ENCODE results near the gene TNS1. TPM values are rescaled to one million over a fixed set of nuclear protein-coding genes. Genes with fewer than 3 reads are reported as not detected.

TNS1 gene
- polyA plus RNA-seq, 3 donors = 0.26 to 1.6 (median 1.5) TPM

DNA sequence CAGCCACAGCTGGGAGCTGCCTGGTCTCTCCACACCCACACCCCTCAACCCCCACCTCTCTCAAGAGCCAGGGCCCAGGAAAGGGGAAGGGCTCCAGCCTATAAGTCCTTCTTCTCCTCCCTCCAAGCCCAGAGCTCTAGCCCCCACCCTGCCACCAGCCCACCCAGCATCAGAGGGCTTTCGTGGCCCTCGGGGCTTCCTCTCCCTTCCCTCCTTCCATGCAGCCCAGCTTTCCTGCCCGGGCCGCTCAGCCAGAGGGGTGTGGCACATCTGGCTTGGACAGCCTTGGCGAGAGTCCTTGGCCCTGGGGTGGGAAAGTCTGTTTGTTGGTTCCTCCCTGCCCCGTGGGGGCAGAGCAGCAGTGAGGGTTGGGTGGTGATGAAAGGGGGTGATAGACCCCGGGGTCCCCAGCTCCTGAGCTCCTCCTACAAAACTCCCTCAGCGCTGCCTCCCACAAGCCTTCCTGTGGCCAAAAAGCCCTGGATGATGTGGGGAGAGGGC, 7.0 kb downstream of the TNS1 start:
- H3K4me1 Mint-ChIP-seq = peaks cover 34% of the 10 kb centered on the region
- intact Hi-C loops (cut with micrococcal nuclease) = no loop called here
- Histone ChIP-seq H3K36me3 (replicated peaks in 1 of 2; ENCODE audit: control insufficient read depth in 1 of 2, insufficient read depth in 2 of 2, low read length in 2 of 2) (no peaks in the 10 kb centered on the region), H4K20me1 (ENCODE audit: insufficient read depth, low read length) (no peaks in the 10 kb centered on the region), H3K4me1 (ENCODE audit: control insufficient read depth in 1 of 2, insufficient read depth in 2 of 2, low read length in 2 of 2) (peaks cover 25 to 40% of the 10 kb centered on the region in 2 donors), H3K27ac (ENCODE audit: low read depth in 1 of 2, low read length in 2 of 2) (no peak overlapping the region), H3K9me3 (replicated peaks in 1 of 2; ENCODE audit: control insufficient read depth in 1 of 2, insufficient read depth in 1 of 2, low read length in 2 of 2) (no peaks in the 10 kb centered on the region), H3K4me3 (replicated peaks in 1 of 3; ENCODE audit: low read depth in 2 of 3, low read length in 3 of 3) (no peak overlapping the region), H3K27me3 (ENCODE audit: control insufficient read depth in 2 of 2, insufficient read depth in 2 of 2, low read length in 2 of 2) (no peaks in the 10 kb centered on the region), H3K79me2 (ENCODE audit: insufficient read depth, low read length) (peaks cover 4% of the 10 kb centered on the region), H3K4me2 (replicated peaks; ENCODE audit: extremely low read depth, low read length, poor library complexity, severe bottlenecking) (no peak overlapping the region), H2AFZ (ENCODE audit: insufficient read depth, low read depth, low read length, poor library complexity, severe bottlenecking) (no peak overlapping the region), H3K9ac (ENCODE audit: insufficient read depth, low read length, poor library complexity, severe bottlenecking) (no peak overlapping the region)
- H3K27me3 Mint-ChIP-seq (ENCODE audit: low read depth in 3 of 3) = peaks cover 0 to 2% (median 0%) of the 10 kb centered on the region in 3 donors
- no peak overlapping the region for H3K27ac Mint-ChIP-seq
- H3K4me3 Mint-ChIP-seq = no peak overlapping the region
- no peaks in the 10 kb centered on the region for H3K9me3 Mint-ChIP-seq
- TF ChIP-seq, protein P1, sequence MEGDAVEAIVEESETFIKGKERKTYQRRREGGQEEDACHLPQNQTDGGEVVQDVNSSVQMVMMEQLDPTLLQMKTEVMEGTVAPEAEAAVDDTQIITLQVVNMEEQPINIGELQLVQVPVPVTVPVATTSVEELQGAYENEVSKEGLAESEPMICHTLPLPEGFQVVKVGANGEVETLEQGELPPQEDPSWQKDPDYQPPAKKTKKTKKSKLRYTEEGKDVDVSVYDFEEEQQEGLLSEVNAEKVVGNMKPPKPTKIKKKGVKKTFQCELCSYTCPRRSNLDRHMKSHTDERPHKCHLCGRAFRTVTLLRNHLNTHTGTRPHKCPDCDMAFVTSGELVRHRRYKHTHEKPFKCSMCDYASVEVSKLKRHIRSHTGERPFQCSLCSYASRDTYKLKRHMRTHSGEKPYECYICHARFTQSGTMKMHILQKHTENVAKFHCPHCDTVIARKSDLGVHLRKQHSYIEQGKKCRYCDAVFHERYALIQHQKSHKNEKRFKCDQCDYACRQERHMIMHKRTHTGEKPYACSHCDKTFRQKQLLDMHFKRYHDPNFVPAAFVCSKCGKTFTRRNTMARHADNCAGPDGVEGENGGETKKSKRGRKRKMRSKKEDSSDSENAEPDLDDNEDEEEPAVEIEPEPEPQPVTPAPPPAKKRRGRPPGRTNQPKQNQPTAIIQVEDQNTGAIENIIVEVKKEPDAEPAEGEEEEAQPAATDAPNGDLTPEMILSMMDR (IDR thresholded peaks at IDR 0.05) = no peak
- no CpG with 5 or more reads among the region's 8 CpGs for WGBS (ENCODE audit: insufficient coverage)
- peaks cover 0 to 5% of the 10 kb centered on the region in 2 donors for H3K36me3 Mint-ChIP-seq
- no peak for DNase-seq

DNA sequence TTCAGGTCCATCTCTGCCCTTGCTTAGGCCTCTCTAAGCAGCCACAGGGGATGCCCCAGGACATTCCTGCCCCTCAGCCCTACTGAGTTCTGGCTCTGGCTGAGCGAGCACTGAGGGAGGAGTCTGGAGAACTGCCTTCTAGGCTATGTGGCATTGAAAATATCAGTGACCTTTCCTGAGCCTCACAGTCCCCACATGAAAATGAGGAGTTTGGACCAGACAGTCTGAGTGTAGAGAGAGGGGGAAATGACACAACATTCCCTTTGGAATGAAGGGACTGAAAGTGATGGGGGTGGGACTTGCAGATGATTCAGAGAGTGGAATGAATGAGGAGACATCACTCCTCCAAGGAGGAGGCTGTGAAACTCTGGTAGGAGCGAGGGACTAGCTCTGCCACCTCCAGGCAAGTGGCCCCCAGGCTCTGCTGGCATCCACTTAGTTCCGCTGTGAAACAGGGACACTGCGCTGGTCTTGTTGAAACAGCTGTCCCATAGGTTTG, 8.0 kb downstream of the TNS1 start:
- TF ChIP-seq, protein P1 (IDR thresholded peaks at IDR 0.05) = no peak
- no peak overlapping the region for H3K27ac Mint-ChIP-seq

More for the DNA sequence above, 8.0 kb downstream of the TNS1 start:
- Mint-ChIP-seq H3K4me1 (peaks cover 26% of the 10 kb centered on the region), H3K9me3 (no peaks in the 10 kb centered on the region), H3K36me3 (peaks cover 0 to 5% of the 10 kb centered on the region in 2 donors), H3K4me3 (no peak overlapping the region), H3K27me3 (ENCODE audit: low read depth in 3 of 3) (no peaks in the 10 kb centered on the region)
- 72% methylated on average over 2 of the region's 4 CpGs for WGBS (ENCODE audit: insufficient coverage)
- Histone ChIP-seq H3K4me1 (ENCODE audit: control insufficient read depth in 1 of 2, insufficient read depth in 2 of 2, low read length in 2 of 2) (peaks cover 19 to 32% of the 10 kb centered on the region in 2 donors), H3K36me3 (replicated peaks in 1 of 2; ENCODE audit: control insufficient read depth in 1 of 2, insufficient read depth in 2 of 2, low read length in 2 of 2) (no peaks in the 10 kb centered on the region), H2AFZ (ENCODE audit: insufficient read depth, low read depth, low read length, poor library complexity, severe bottlenecking) (no peak overlapping the region), H4K20me1 (ENCODE audit: insufficient read depth, low read length) (no peaks in the 10 kb centered on the region), H3K9me3 (replicated peaks in 1 of 2; ENCODE audit: control insufficient read depth in 1 of 2, insufficient read depth in 1 of 2, low read length in 2 of 2) (no peaks in the 10 kb centered on the region), H3K27ac (ENCODE audit: low read depth in 1 of 2, low read length in 2 of 2) (no peak overlapping the region), H3K4me2 (replicated peaks; ENCODE audit: extremely low read depth, low read length, poor library complexity, severe bottlenecking) (no peak overlapping the region), H3K27me3 (ENCODE audit: control insufficient read depth in 2 of 2, insufficient read depth in 2 of 2, low read length in 2 of 2) (no peaks in the 10 kb centered on the region), H3K4me3 (replicated peaks in 1 of 3; ENCODE audit: low read depth in 2 of 3, low read length in 3 of 3) (no peak overlapping the region), H3K79me2 (ENCODE audit: insufficient read depth, low read length) (peaks cover 4% of the 10 kb centered on the region), H3K9ac (ENCODE audit: insufficient read depth, low read length, poor library complexity, severe bottlenecking) (no peak overlapping the region)
- intact Hi-C loops (cut with micrococcal nuclease) = no loop called here
- DNase-seq = no peak

Data from CD14-positive monocyte (primary cell).